ENCODE results near the gene FRMD4A.

- no peak for TF ChIP-seq POLR2AphosphoS5 (IDR thresholded peaks at IDR 0.05; ENCODE audit: low read depth, low read length)
- no peak for TF ChIP-seq POLR2A (IDR thresholded peaks at IDR 0.05; ENCODE audit: low read depth, low read length)
Observed at GRCh38 chr10:14276210-14276609, 54.5 kb downstream of the FRMD4A start.
